Peyer's patch (tissue), 4 donors: ENCODE measurements around the gene ADRA2A. TPM values are rescaled to one million over a fixed set of nuclear protein-coding genes. Genes with fewer than 3 reads are reported as not detected.

Experiments used
- DNase-seq, 3 donors: peaks; one replicate each; pipeline ENCODE4 v3.0.0-alpha.2; 2017 to 2019
- H3K27ac ChIP-seq, 4 donors: fragments of 200-600 bp; sonication (generic); one replicate each; pipeline ENCODE4 v1.5.1; 2016 to 2019
- H3K27me3 ChIP-seq, 2 donors: fragments of 200-600 bp; sonication (generic); one replicate each; pipeline ENCODE4 v1.5.1; 2019
- H3K36me3 ChIP-seq, 3 donors: fragments of 200-600 bp; sonication (generic); one replicate each; pipeline ENCODE4 v1.5.1; 2016 to 2019
- H3K4me1 ChIP-seq, 4 donors: fragments of 200-600 bp; sonication (generic); one replicate each; pipeline ENCODE4 v1.5.1; 2016 to 2019
- H3K4me3 ChIP-seq, 4 donors: fragments of 200-600 bp; sonication (generic); 1 replicate in 3 of 4; 2 replicates in 1 of 4; pipeline ENCODE4 v1.5.1; 2016 to 2019; ENCODE audit warnings: mild to moderate bottlenecking in 1 of 4
- H3K9me3 ChIP-seq, 4 donors: fragments of 200-600 bp; sonication (generic); one replicate each; pipeline ENCODE4 v1.5.1; 2016 to 2019; ENCODE audit warnings: mild to moderate bottlenecking in 1 of 4
- POLR2A ChIP-seq, 2 donors: fragments of 450-650 bp; IDR thresholded peaks; one replicate each; pipeline ENCODE4 v1.5.1; 2017; ENCODE audit warnings: antibody characterized with exemption in 2 of 2, mild to moderate bottlenecking in 2 of 2, moderate library complexity in 2 of 2
- total RNA-seq, 4 donors: library from RNA; depleted of rRNA; stranded (reverse); fragments of >200 nt; gene quantifications; one replicate each; pipeline ENCODE4 v1.1.0, GENCODE V29; 2016
- TF ChIP-seq, protein P1 (sequence below), 6 experiments: fragments of 450-650 bp in 4 of 6; fragments of 200-600 bp in 2 of 6; sonication (generic) in 1 of 6; IDR thresholded peaks; one replicate each; pipeline ENCODE4 v1.5.1; 2017 to 2019; ENCODE audit warnings: antibody characterized with exemption in 6 of 6, mild to moderate bottlenecking in 3 of 6, moderate library complexity in 1 of 6

Gene ADRA2A
- total RNA-seq, 4 donors from 2014 or later = 4.6 to 11.6 (median 5.6) TPM; not detected in 1

DNA sequence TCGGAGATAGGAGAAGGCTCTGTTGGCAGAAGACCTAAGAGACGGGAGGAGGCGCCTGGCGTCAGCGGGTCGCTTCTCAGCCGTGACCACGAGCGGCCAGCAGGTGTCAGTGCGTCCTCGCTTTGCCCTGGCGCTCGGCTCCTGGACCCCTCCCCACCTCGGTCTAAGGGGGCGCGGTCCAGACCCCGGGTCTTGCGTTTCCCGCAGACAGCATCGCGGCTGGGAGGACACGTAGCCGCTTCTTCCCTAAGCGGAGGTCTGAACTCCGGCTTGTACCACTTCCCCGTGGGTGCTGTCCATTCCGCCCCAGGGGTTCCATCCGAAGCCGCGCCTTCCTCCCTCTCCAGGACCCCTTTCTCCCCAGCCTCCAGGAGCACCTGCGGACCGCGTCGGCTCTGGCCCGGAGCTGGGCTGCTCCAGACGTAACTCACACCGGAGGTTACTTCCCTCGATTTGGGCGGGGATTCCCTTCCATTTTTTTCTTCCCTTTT is 593 bp upstream of the ADRA2A start:
- Histone ChIP-seq H3K36me3 (no peaks in the 10 kb centered on the region), H3K27ac (peak overlapping the region in 2 of 4 donors; percentile 17), H3K27me3 (no peaks in the 10 kb centered on the region), H3K4me3 (peak overlapping the region; percentile 31 to 57 (median 50)), H3K4me1 (peaks cover 0 to 28% (median 12%) of the 10 kb centered on the region in 4 donors), H3K9me3 (no peaks in the 10 kb centered on the region)
- peak in 2 of 3 donors; percentile 79 to 85 for DNase-seq
- TF ChIP-seq POLR2A (IDR thresholded peaks at IDR 0.05) = no peak
- TF ChIP-seq, protein P1, sequence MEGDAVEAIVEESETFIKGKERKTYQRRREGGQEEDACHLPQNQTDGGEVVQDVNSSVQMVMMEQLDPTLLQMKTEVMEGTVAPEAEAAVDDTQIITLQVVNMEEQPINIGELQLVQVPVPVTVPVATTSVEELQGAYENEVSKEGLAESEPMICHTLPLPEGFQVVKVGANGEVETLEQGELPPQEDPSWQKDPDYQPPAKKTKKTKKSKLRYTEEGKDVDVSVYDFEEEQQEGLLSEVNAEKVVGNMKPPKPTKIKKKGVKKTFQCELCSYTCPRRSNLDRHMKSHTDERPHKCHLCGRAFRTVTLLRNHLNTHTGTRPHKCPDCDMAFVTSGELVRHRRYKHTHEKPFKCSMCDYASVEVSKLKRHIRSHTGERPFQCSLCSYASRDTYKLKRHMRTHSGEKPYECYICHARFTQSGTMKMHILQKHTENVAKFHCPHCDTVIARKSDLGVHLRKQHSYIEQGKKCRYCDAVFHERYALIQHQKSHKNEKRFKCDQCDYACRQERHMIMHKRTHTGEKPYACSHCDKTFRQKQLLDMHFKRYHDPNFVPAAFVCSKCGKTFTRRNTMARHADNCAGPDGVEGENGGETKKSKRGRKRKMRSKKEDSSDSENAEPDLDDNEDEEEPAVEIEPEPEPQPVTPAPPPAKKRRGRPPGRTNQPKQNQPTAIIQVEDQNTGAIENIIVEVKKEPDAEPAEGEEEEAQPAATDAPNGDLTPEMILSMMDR (IDR thresholded peaks at IDR 0.05) = peak in 5 of 6 experiments; percentile 26 to 88 (median 86)

DNA sequence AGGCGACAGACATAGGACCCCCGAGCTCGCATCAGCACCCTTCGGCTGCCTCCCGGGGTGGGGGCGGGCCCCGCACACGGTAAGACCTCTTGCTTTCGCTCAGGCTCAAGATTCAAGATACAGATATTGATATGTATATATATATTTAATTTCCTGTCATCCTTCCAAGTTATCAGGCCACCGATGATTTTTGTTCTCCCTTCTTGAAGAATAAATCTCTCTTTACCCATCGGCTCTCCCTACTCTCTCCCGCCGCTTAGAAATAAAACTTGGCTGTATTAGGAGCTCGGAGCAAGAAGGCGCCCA is 603 bp downstream of the ADRA2A start:
- H3K27me3 ChIP-seq = no peaks in the 10 kb centered on the region

DNA sequence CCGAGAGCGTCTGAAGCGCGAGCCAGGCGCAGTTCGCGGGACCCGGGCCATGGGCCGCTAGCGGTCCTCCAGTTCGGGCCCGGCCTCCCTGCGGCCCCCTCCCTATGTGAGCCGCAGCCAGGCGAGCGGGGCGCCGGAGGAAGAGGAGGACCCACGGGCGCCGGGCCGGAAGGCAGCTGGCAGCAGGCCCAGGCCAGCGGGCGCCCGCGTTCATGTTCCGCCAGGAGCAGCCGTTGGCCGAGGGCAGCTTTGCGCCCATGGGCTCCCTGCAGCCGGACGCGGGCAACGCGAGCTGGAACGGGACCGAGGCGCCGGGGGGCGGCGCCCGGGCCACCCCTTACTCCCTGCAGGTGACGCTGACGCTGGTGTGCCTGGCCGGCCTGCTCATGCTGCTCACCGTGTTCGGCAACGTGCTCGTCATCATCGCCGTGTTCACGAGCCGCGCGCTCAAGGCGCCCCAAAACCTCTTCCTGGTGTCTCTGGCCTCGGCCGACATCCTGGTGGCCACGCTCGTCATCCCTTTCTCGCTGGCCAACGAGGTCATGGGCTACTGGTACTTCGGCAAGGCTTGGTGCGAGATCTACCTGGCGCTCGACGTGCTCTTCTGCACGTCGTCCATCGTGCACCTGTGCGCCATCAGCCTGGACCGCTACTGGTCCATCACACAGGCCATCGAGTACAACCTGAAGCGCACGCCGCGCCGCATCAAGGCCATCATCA is 1.1 kb downstream of the ADRA2A start:
- H3K4me3 ChIP-seq = peak overlapping the region; percentile 31 to 57 (median 50)
- TF ChIP-seq, protein P1 (IDR thresholded peaks at IDR 0.05) = no peak
- no peak for TF ChIP-seq POLR2A (IDR thresholded peaks at IDR 0.05)
- no peaks in the 10 kb centered on the region for H3K27me3 ChIP-seq
- H3K36me3 ChIP-seq = no peaks in the 10 kb centered on the region
- peaks cover 0 to 28% (median 12%) of the 10 kb centered on the region in 4 donors for H3K4me1 ChIP-seq
- peak in 1 of 3 donors; percentile 68 for DNase-seq
- no peaks in the 10 kb centered on the region for H3K9me3 ChIP-seq
- H3K27ac ChIP-seq = no peak overlapping the region

More for the DNA sequence above, 603 bp downstream of the ADRA2A start:
- no peak for TF ChIP-seq POLR2A (IDR thresholded peaks at IDR 0.05)
- TF ChIP-seq, protein P1 (IDR thresholded peaks at IDR 0.05) = no peak
- Histone ChIP-seq H3K27ac (peak overlapping the region in 3 of 4 donors; percentile 17 to 31 (median 23)), H3K36me3 (no peaks in the 10 kb centered on the region), H3K4me1 (peaks cover 0 to 28% (median 12%) of the 10 kb centered on the region in 4 donors), H3K9me3 (no peaks in the 10 kb centered on the region), H3K4me3 (peak overlapping the region; percentile 31 to 57 (median 50))
- no peak for DNase-seq

DNA sequence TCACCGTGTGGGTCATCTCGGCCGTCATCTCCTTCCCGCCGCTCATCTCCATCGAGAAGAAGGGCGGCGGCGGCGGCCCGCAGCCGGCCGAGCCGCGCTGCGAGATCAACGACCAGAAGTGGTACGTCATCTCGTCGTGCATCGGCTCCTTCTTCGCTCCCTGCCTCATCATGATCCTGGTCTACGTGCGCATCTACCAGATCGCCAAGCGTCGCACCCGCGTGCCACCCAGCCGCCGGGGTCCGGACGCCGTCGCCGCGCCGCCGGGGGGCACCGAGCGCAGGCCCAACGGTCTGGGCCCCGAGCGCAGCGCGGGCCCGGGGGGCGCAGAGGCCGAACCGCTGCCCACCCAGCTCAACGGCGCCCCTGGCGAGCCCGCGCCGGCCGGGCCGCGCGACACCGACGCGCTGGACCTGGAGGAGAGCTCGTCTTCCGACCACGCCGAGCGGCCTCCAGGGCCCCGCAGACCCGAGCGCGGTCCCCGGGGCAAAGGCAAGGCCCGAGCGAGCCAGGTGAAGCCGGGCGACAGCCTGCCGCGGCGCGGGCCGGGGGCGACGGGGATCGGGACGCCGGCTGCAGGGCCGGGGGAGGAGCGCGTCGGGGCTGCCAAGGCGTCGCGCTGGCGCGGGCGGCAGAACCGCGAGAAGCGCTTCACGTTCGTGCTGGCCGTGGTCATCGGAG is 1.8 kb downstream of the ADRA2A start:
- Histone ChIP-seq H3K9me3 (no peaks in the 10 kb centered on the region), H3K27ac (no peak overlapping the region), H3K36me3 (no peaks in the 10 kb centered on the region), H3K27me3 (no peaks in the 10 kb centered on the region), H3K4me3 (peak overlapping the region in 1 of 4 donors; percentile 55), H3K4me1 (peaks cover 0 to 28% (median 12%) of the 10 kb centered on the region in 4 donors)
- no peak for TF ChIP-seq POLR2A (IDR thresholded peaks at IDR 0.05)
- TF ChIP-seq, protein P1 (IDR thresholded peaks at IDR 0.05) = no peak
- no peak for DNase-seq

DNA sequence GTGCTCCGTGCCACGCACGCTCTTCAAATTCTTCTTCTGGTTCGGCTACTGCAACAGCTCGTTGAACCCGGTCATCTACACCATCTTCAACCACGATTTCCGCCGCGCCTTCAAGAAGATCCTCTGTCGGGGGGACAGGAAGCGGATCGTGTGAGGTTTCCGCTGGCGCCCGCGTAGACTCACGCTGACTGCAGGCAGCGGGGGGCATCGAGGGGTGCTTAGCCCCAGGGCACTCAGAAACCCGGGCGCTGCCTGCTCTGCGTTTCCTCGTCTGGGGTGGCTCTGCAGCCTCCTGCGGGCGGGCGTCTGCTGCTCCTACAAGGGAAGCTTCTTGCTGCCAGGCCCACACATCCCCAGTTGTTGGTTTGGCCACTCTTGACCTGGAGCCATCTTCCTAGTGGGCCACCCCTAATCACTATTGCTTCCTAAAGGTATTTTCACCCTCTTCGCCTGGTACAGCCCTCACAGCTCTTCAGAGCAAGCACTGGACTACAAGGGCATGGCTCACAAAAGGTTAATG is 2.5 kb downstream of the ADRA2A start:
- no peaks in the 10 kb centered on the region for H3K27me3 ChIP-seq
- H3K4me1 ChIP-seq = peaks cover 0 to 28% (median 12%) of the 10 kb centered on the region in 4 donors
- DNase-seq = no peak
- no peak overlapping the region for H3K27ac ChIP-seq
- TF ChIP-seq, protein P1 (IDR thresholded peaks at IDR 0.05) = no peak
- TF ChIP-seq POLR2A (IDR thresholded peaks at IDR 0.05) = no peak
- no peaks in the 10 kb centered on the region for H3K9me3 ChIP-seq
- no peaks in the 10 kb centered on the region for H3K36me3 ChIP-seq
- H3K4me3 ChIP-seq = no peak overlapping the region
